IMR-90 (cell line): Measurements from ENCODE around the gene CDK5R2.

Experiments used
- BHLHE40 ChIP-seq: fragments of 150-350 bp; IDR thresholded peaks from 2 replicates; pipeline ENCODE4 v1.6.1; 2016; ENCODE audit warnings: mild to moderate bottlenecking, low read depth, low read length
- CTCF ChIP-seq: conservative IDR thresholded peaks from 2 replicates; pipeline ENCODE4 v1.5.1; 2012; ENCODE audit warnings: mild to moderate bottlenecking, low read depth, low read length, improper control_type of control experiment
- ELK1 ChIP-seq: fragments of 150-350 bp; IDR thresholded peaks from 2 replicates; pipeline ENCODE4 v1.6.1; 2016; ENCODE audit warnings: low read depth, mild to moderate bottlenecking, low read length, moderate library complexity, borderline replicate concordance
- MAFK ChIP-seq: IDR thresholded peaks from 2 replicates; pipeline ENCODE4 v1.6.1; 2012; ENCODE audit warnings: low read depth, low read length, improper control_type of control experiment
- MAZ ChIP-seq: IDR thresholded peaks from 2 replicates; pipeline ENCODE4 v1.6.1; 2012; ENCODE audit warnings: low read depth, mild to moderate bottlenecking, low read length, improper control_type of control experiment, moderate library complexity, borderline replicate concordance
- MXI1 ChIP-seq: IDR thresholded peaks from 2 replicates; pipeline ENCODE4 v1.6.1; 2012; ENCODE audit warnings: low read depth, mild to moderate bottlenecking, low read length, moderate library complexity, borderline replicate concordance
- POLR2A ChIP-seq: IDR thresholded peaks from 2 replicates; pipeline ENCODE4 v1.6.1; 2012; ENCODE audit warnings: mild to moderate bottlenecking, low read depth, low read length
- RAD21 ChIP-seq: IDR thresholded peaks from 2 replicates; pipeline ENCODE4 v1.6.1; 2012; ENCODE audit warnings: low read length, improper control_type of control experiment
- RCOR1 ChIP-seq: IDR thresholded peaks from 2 replicates; pipeline ENCODE4 v1.6.1; 2012; ENCODE audit warnings: mild to moderate bottlenecking, low read length, improper control_type of control experiment; ENCODE audit not compliant: insufficient replicate concordance
- TF ChIP-seq, protein P1 (sequence below): fragments of 150-350 bp; IDR thresholded peaks from 2 replicates; pipeline ENCODE4 v1.6.1; 2017; ENCODE audit warnings: mild to moderate bottlenecking, antibody characterized with exemption, low read length, low read depth

- TF ChIP-seq CTCF (no peak), ELK1 (no peak), MAZ (no peak), POLR2A (no peak), BHLHE40 (no peak), RCOR1 (no peak), RAD21 (no peak), MAFK (no peak), MXI1 (no peak)
- TF ChIP-seq, protein P1, sequence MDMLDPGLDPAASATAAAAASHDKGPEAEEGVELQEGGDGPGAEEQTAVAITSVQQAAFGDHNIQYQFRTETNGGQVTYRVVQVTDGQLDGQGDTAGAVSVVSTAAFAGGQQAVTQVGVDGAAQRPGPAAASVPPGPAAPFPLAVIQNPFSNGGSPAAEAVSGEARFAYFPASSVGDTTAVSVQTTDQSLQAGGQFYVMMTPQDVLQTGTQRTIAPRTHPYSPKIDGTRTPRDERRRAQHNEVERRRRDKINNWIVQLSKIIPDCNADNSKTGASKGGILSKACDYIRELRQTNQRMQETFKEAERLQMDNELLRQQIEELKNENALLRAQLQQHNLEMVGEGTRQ = no peak
Observed at GRCh38 chr2:218970894-218971293, 11.4 kb downstream of the CDK5R2 start.
